Heart left ventricle (tissue), 13 donors: ENCODE measurements around the gene UCP1.

Source experiments
- CTCF ChIP-seq, 12 donors: fragments of 200-600 bp; sonication (generic) in 4 of 12; IDR thresholded peaks; one replicate each; pipeline versions ENCODE4 v1.5.0 to v1.8.0; 2018 to 2022; ENCODE audit warnings: antibody characterized with exemption in 12 of 12, mild to moderate bottlenecking in 5 of 12
- POLR2A ChIP-seq, 2 donors: fragments of 450-650 bp; IDR thresholded peaks; one replicate each; pipeline ENCODE4 v1.6.1; 2017; ENCODE audit warnings: antibody characterized with exemption in 2 of 2, mild to moderate bottlenecking in 2 of 2, moderate library complexity in 2 of 2
- donor health status: ischemic (EF 13 %, LVEDD 7.1; RV severe dilation, severe dysfunction).
- donor health status: DM: no; HTN: yes; CAD: no.
- donor health status: DM: no; HTN: no; CAD: no.
- donor health status: ischemic (EF 25% LVEDD 6.9; RV normal size, moderate dysfunction).
- donor health status: ischemic (EF 25% LVEDD 5.7; RV mildly dilated, moderate dysfunction).
- donor health status: ischemic (EF 35%, LVEDD 5.7; RV mildly dilated, moderate dysfunction).
- donor health status: nonischemic (EF 11% LVEDD 7.7; RV severe dilation, severe dysfunction).
- donor health status: DM: yes; HTN: yes; CAD: no.
- donor health status: PGD.
- donor health status: ischemic (EF 29% LVEDD 5.4; RV normal size, mild dysfunction).
- donor health status: nonischemic (EF 23%, LVEDD 6.1; RV moderate dilation, normal function).

DNA sequence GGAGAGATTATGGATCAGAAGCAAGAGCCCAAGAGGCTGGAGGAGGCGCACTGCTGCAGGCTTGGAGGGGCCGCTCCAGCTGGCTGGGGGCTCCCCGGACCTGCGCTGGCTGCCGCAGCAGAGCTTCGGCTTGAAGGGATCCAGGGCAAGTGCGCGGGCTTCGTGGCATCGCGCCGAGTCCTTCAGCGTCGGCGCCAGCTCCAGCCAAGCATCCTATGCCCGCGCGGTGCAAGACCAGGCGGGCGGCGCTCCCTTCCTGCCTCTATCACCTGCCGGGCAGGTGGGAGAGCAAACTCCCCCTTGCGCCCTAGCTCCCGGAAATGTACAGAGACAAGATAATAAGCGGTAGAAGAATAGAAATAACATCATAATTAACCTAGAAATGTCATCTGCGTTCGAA lies 10.5 kb upstream of the UCP1 start:
- no peak for TF ChIP-seq POLR2A (IDR thresholded peaks at IDR 0.05)
- TF ChIP-seq CTCF (IDR thresholded peaks at IDR 0.05): no peak
